Kidney (tissue), 14 donors: ENCODE measurements around the gene THSD4. TPM values are rescaled to one million over a fixed set of nuclear protein-coding genes. Genes with fewer than 3 reads are reported as not detected.

Experiments used
- DNase-seq, 5 donors: peaks; one replicate each; pipeline ENCODE4 v3.0.0-alpha.2; 2013 to 2020
- FAIRE-seq: peaks from 2 replicates; lab custom pipeline; 2012; peaks lifted over from hg19 to GRCh38; lab: Jason Lieb, UNC
- H3K27ac ChIP-seq, 2 donors: one replicate each; pipeline ENCODE4 v1.7.0; 2013; ENCODE audit warnings: low read depth in 2 of 2, low read length in 2 of 2, inconsistent platforms in 1 of 2
- H3K27me3 ChIP-seq: one replicate; pipeline ENCODE4 v1.7.1; 2013; ENCODE audit warnings: low read length, inconsistent platforms; ENCODE audit not compliant: control insufficient read depth, insufficient read depth
- H3K36me3 ChIP-seq, 3 donors: one replicate each; pipeline versions ENCODE4 v1.7.0 to v1.7.1; 2013; ENCODE audit warnings: low read length in 3 of 3, control low read depth in 1 of 3, inconsistent platforms in 1 of 3; ENCODE audit not compliant: insufficient read depth in 3 of 3, control insufficient read depth in 2 of 3
- H3K4me1 ChIP-seq, 3 donors: one replicate each; pipeline versions ENCODE4 v1.7.0 to v1.7.1; 2013; ENCODE audit warnings: low read length in 3 of 3, inconsistent platforms in 1 of 3, low read depth in 1 of 3; ENCODE audit not compliant: control insufficient read depth in 2 of 3, insufficient read depth in 2 of 3
- H3K4me3 ChIP-seq, 3 donors: one replicate each; pipeline versions ENCODE4 v1.7.0 to v1.8.1; 2013; ENCODE audit warnings: low read length in 3 of 3, control low read depth in 1 of 3, inconsistent platforms in 1 of 3
- H3K9ac ChIP-seq, 3 donors: one replicate each; pipeline versions ENCODE4 v1.7.0 to v1.7.1; 2013; ENCODE audit warnings: low read length in 3 of 3, control low read depth in 1 of 3, inconsistent platforms in 1 of 3
- H3K9me3 ChIP-seq, 3 donors: one replicate each; pipeline versions ENCODE4 v1.7.0 to v1.7.1; 2013; ENCODE audit warnings: low read length in 3 of 3, control low read depth in 1 of 3, inconsistent platforms in 1 of 3; ENCODE audit not compliant: control insufficient read depth in 2 of 3, insufficient read depth in 1 of 3
- CTCF ChIP-seq: IDR thresholded peaks from 3 replicates; pipeline ENCODE4 v1.5.1; 2012; ENCODE audit warnings: mild to moderate bottlenecking, moderate library complexity, borderline replicate concordance; ENCODE audit not compliant: insufficient read depth; ENCODE audit errors: extremely low read depth
- intact Hi-C: fragments of 100-400 bp; cut with DNase I; formaldehyde crosslinking; loops from one replicate; pipeline ENCODE4 v1.11.1; 2022
- polyA plus RNA-seq: library from polyadenylated mRNA; stranded (reverse); fragments of 350-450 nt; fragmentation: Illumina TruSeq; extraction: RNeasy Lipid Tissue Mini Kit (QIAGEN cat#74804); gene quantifications from one replicate; pipeline ENCODE4 v1.2.3, GENCODE V29; 2014; ENCODE audit warnings: low read depth, low replicate concordance; ENCODE audit not compliant: insufficient read depth
- total RNA-seq: library from RNA; stranded (reverse); fragmentation: NEBNext Ultra II Directional; extraction: Animal tissue kit (Norgen Biotek cat#: 25700); gene quantifications from one replicate; pipeline ENCODE4 v1.2.1, GENCODE V29; 2021
- donor health status: control.
- donor health status: control.
- donor health status: control.
- donor health status: control.
- donor health status: control.
- donor health status: DM: yes; HTN: yes; CAD: no.
- donor health status: Normal renal cell carcinoma (clear cell type).

THSD4 gene
- total and polyA plus RNA-seq, 2 donors from 2014 or later = 9.4 to 36.3 TPM

GRCh38 chr15:71342658-71343057 lies 227.4 kb downstream of the THSD4 start:
- no peak overlapping the region for H3K27ac ChIP-seq
- TF ChIP-seq CTCF = no peak
- H3K4me1 ChIP-seq = peaks cover 0 to 3% (median 0%) of the 10 kb centered on the region in 3 donors
- DNase-seq (no peak), FAIRE-seq (no peak)
- no peaks in the 10 kb centered on the region for H3K27me3 ChIP-seq
- no peaks in the 10 kb centered on the region for H3K9me3 ChIP-seq
- H3K36me3 ChIP-seq = no peaks in the 10 kb centered on the region
- H3K4me3 ChIP-seq = no peak overlapping the region
- intact Hi-C loops = no loop called here
- H3K9ac ChIP-seq = no peak overlapping the region

GRCh38 chr15:71344316-71344715 lies 229.0 kb downstream of the THSD4 start:
- Histone ChIP-seq H3K9me3 (no peaks in the 10 kb centered on the region), H3K9ac (no peak overlapping the region), H3K4me1 (no peaks in the 10 kb centered on the region), H3K36me3 (no peaks in the 10 kb centered on the region), H3K27ac (no peak overlapping the region), H3K4me3 (no peak overlapping the region), H3K27me3 (no peaks in the 10 kb centered on the region)
- DNase-seq (no peak), FAIRE-seq (no peak)
- intact Hi-C loops = no loop called here
- TF ChIP-seq CTCF = no peak

GRCh38 chr15:71345186-71345585 lies 229.9 kb downstream of the THSD4 start:
- Histone ChIP-seq H3K27me3 (no peaks in the 10 kb centered on the region), H3K27ac (no peak overlapping the region), H3K4me3 (no peak overlapping the region), H3K36me3 (no peaks in the 10 kb centered on the region), H3K9me3 (no peaks in the 10 kb centered on the region), H3K4me1 (no peaks in the 10 kb centered on the region), H3K9ac (no peak overlapping the region)
- FAIRE-seq = no peak
- TF ChIP-seq CTCF = no peak
- DNase-seq = no peak
- intact Hi-C loops = no loop called here

- H3K27me3 ChIP-seq = no peaks in the 10 kb centered on the region
- H3K4me3 ChIP-seq = no peak overlapping the region
- H3K4me1 ChIP-seq = no peaks in the 10 kb centered on the region
- H3K36me3 ChIP-seq = no peaks in the 10 kb centered on the region
- H3K9me3 ChIP-seq = no peaks in the 10 kb centered on the region
- DNase-seq = no peak
- no peak for FAIRE-seq
- no peak overlapping the region for H3K9ac ChIP-seq
- no peak for TF ChIP-seq CTCF
- intact Hi-C loops = no loop called here
- no peak overlapping the region for H3K27ac ChIP-seq
These were observed 231.2 kb downstream of the THSD4 start for GRCh38 chr15:71346464-71346863.
